H1 (cell line): Measurements from ENCODE around the gene PCTP.

Experiments used
- CHD1 ChIP-seq: IDR thresholded peaks from 2 replicates; pipeline ENCODE4 v1.6.1; 2012; ENCODE audit warnings: low read depth, low read length, improper control_type of control experiment
- CHD2 ChIP-seq: IDR thresholded peaks from 2 replicates; pipeline ENCODE4 v1.6.1; 2012; ENCODE audit warnings: low read length, improper control_type of control experiment
- CREB1 ChIP-seq: IDR thresholded peaks from 2 replicates; pipeline ENCODE4 v1.6.1; 2012; ENCODE audit warnings: inconsistent platforms
- EP300 ChIP-seq, 2 experiments: IDR thresholded peaks; 1 replicate in 1 of 2; 2 replicates in 1 of 2; pipeline ENCODE4 v1.6.1; 2011 to 2012; ENCODE audit warnings: low read depth in 2 of 2, low read length in 2 of 2, mild to moderate bottlenecking in 2 of 2, borderline replicate concordance in 1 of 2, inconsistent platforms in 1 of 2, moderate library complexity in 1 of 2
- HDAC2 ChIP-seq, 2 experiments: fragments of 300-600 bp in 1 of 2; sonication (generic) in 1 of 2; IDR thresholded peaks; 2 replicates each; pipeline ENCODE4 v1.6.1; 2011 to 2012; ENCODE audit warnings: low read depth in 2 of 2, low read length in 2 of 2, mild to moderate bottlenecking in 2 of 2, moderate library complexity in 2 of 2, borderline replicate concordance in 1 of 2, inconsistent platforms in 1 of 2
- HDAC6 ChIP-seq: IDR thresholded peaks from one replicate; pipeline ENCODE4 v1.7.1; 2012; ENCODE audit warnings: low read depth, mild to moderate bottlenecking, inconsistent platforms, low read length, moderate library complexity
- JUND ChIP-seq: IDR thresholded peaks from 2 replicates; pipeline ENCODE4 v1.6.1; 2011; ENCODE audit warnings: mild to moderate bottlenecking, improper control_type of control experiment, low read length
- POLR2A ChIP-seq, 2 experiments: IDR thresholded peaks; 1 replicate in 1 of 2; 2 replicates in 1 of 2; pipeline ENCODE4 v1.6.1; 2011; ENCODE audit warnings: low read depth in 2 of 2, low read length in 2 of 2, mild to moderate bottlenecking in 2 of 2; ENCODE audit errors: control extremely low read depth in 1 of 2
- POLR2AphosphoS5 ChIP-seq: IDR thresholded peaks from 2 replicates; pipeline ENCODE4 v1.6.1; 2011; ENCODE audit warnings: low read depth, low read length
- SRF ChIP-seq: IDR thresholded peaks from 2 replicates; pipeline ENCODE4 v1.6.1; 2011; ENCODE audit warnings: mild to moderate bottlenecking, low read depth, low read length, moderate library complexity
- YY1 ChIP-seq: IDR thresholded peaks from 2 replicates; pipeline ENCODE4 v1.6.1; 2011; ENCODE audit warnings: low read depth, mild to moderate bottlenecking, low read length
- ZNF274 ChIP-seq: IDR thresholded peaks from 2 replicates; pipeline ENCODE4 v1.7.0; 2012; ENCODE audit warnings: low read length, borderline replicate concordance; ENCODE audit errors: extremely low read depth
- TF ChIP-seq, protein P1 (sequence below), 3 experiments: IDR thresholded peaks; 1 replicate in 2 of 3; 2 replicates in 1 of 3; pipeline versions ENCODE4 v1.5.1 to v1.6.1; 2011; ENCODE audit warnings: low read length in 3 of 3, mild to moderate bottlenecking in 3 of 3, inconsistent platforms in 2 of 3, low read depth in 1 of 3, moderate library complexity in 1 of 3; ENCODE audit not compliant: insufficient read depth in 1 of 3; ENCODE audit errors: control extremely low read depth in 1 of 3
- TF ChIP-seq, protein P2 (sequence below): IDR thresholded peaks from 2 replicates; pipeline ENCODE4 v1.6.1; 2012; ENCODE audit warnings: inconsistent platforms

DNA sequence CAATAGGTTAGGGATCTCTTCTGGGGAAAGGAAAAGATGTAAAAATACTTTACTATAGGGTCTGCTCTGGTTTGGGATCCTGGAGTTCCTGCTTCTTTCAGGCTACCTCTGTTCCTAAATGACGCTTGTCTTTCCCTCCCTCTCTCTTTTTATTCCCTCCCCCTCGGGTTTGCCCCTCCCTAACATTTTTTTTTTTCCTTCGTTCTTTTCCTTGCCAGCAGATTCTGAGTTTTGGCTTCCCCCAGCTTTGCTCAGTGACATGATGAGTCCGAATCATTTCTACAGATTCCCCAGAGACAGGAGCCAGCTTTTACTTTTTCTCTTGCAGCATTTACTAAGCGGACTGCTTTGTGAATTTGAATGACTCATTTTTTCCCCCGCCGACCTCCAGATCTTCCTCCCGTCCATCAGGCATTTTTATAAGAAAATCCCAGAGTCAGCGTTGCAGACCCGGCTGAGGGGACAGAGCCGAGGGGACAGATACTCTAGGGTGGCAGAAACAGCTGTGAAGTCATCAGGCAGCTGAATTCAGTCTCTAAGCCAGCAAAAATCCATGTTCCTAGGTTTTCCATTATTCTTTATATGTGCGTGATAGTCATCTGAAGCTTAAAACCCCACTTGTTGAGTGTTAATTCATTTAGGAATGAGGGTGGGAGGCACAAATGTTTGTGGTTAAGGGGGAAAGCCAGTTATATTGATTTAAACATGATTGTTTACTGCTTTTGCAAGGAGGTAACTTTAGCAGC is 27.9 kb upstream of the PCTP start, which contains the start of gene TMEM100:
- TF ChIP-seq, protein P1, sequence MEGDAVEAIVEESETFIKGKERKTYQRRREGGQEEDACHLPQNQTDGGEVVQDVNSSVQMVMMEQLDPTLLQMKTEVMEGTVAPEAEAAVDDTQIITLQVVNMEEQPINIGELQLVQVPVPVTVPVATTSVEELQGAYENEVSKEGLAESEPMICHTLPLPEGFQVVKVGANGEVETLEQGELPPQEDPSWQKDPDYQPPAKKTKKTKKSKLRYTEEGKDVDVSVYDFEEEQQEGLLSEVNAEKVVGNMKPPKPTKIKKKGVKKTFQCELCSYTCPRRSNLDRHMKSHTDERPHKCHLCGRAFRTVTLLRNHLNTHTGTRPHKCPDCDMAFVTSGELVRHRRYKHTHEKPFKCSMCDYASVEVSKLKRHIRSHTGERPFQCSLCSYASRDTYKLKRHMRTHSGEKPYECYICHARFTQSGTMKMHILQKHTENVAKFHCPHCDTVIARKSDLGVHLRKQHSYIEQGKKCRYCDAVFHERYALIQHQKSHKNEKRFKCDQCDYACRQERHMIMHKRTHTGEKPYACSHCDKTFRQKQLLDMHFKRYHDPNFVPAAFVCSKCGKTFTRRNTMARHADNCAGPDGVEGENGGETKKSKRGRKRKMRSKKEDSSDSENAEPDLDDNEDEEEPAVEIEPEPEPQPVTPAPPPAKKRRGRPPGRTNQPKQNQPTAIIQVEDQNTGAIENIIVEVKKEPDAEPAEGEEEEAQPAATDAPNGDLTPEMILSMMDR (IDR thresholded peaks at IDR 0.05; ENCODE audit: control extremely low read depth in 1 of 3, insufficient read depth in 1 of 3, low read depth in 1 of 3, low read length in 3 of 3): no peak
- TF ChIP-seq POLR2A (IDR thresholded peaks at IDR 0.05; ENCODE audit: control extremely low read depth in 1 of 2, low read depth in 2 of 2, low read length in 2 of 2) (no peak), YY1 (no peak), SRF (no peak), CREB1 (no peak), EP300 (IDR thresholded peaks at IDR 0.05; ENCODE audit: borderline replicate concordance in 1 of 2, low read depth in 2 of 2, low read length in 2 of 2) (no peak), ZNF274 (no peak), POLR2AphosphoS5 (no peak), JUND (peak; percentile 84), CHD1 (no peak), HDAC2 (IDR thresholded peaks at IDR 0.05; ENCODE audit: borderline replicate concordance in 1 of 2, low read depth in 2 of 2, low read length in 2 of 2) (no peak), CHD2 (no peak), HDAC6 (no peak)
- TF ChIP-seq, protein P2, sequence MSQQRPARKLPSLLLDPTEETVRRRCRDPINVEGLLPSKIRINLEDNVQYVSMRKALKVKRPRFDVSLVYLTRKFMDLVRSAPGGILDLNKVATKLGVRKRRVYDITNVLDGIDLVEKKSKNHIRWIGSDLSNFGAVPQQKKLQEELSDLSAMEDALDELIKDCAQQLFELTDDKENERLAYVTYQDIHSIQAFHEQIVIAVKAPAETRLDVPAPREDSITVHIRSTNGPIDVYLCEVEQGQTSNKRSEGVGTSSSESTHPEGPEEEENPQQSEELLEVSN: no peak
